H9 (cell line): Measurements from ENCODE around the gene RGS5. TPM values are rescaled to one million over a fixed set of nuclear protein-coding genes. Genes with fewer than 3 reads are reported as not detected.

ENCODE experiments used
- DNase-seq: peaks from one replicate; pipeline ENCODE4 v3.0.0-alpha.2; 2017
- H2AFZ ChIP-seq: one replicate; pipeline ENCODE4 v1.6.1; 2013; ENCODE audit warnings: mild to moderate bottlenecking, low read length, control low read depth, moderate library complexity
- H2AK5ac ChIP-seq: 2 replicates; pipeline ENCODE4 v1.6.1; 2013; ENCODE audit warnings: low read length, control low read depth, mixed read lengths; ENCODE audit not compliant: insufficient read length
- H2BK120ac ChIP-seq: one replicate; pipeline ENCODE4 v1.6.1; 2013; ENCODE audit warnings: low read depth, mild to moderate bottlenecking, low read length, control low read depth, inconsistent platforms; ENCODE audit not compliant: poor library complexity, severe bottlenecking
- H2BK12ac ChIP-seq: 2 replicates; pipeline ENCODE4 v1.6.1; 2013; ENCODE audit warnings: low read length, control low read depth, mixed read lengths, low read depth; ENCODE audit not compliant: insufficient read length
- H2BK15ac ChIP-seq: 2 replicates; pipeline ENCODE4 v1.6.1; 2013; ENCODE audit warnings: low read depth, low read length, control low read depth
- H2BK20ac ChIP-seq: one replicate; pipeline ENCODE4 v1.6.1; 2013; ENCODE audit warnings: low read depth, mild to moderate bottlenecking, low read length, control low read depth, inconsistent platforms; ENCODE audit not compliant: poor library complexity, severe bottlenecking
- H2BK5ac ChIP-seq: 2 replicates; pipeline ENCODE4 v1.6.1; 2013; ENCODE audit warnings: low read length, control low read depth, mixed read lengths; ENCODE audit not compliant: insufficient read length
- H3K14ac ChIP-seq: 2 replicates; pipeline ENCODE4 v1.6.1; 2013; ENCODE audit warnings: low read length, control low read depth; ENCODE audit not compliant: insufficient read depth
- H3K18ac ChIP-seq: 2 replicates; pipeline ENCODE4 v1.6.1; 2013; ENCODE audit warnings: low read depth, mild to moderate bottlenecking, mixed read lengths, low read length, control low read depth; ENCODE audit not compliant: insufficient read length
- H3K23ac ChIP-seq: 2 replicates; pipeline ENCODE4 v1.6.1; 2013; ENCODE audit warnings: low read length, control low read depth, mixed read lengths, low read depth; ENCODE audit not compliant: insufficient read length
- H3K23me2 ChIP-seq: 2 replicates; pipeline ENCODE4 v1.6.1; 2013; ENCODE audit warnings: low read depth, mild to moderate bottlenecking, mixed read lengths, low read length, control low read depth; ENCODE audit not compliant: insufficient read length, poor library complexity, severe bottlenecking
- H3K27ac ChIP-seq: 2 replicates; pipeline ENCODE4 v1.5.1; 2013; ENCODE audit warnings: low read length, control low read depth, mixed read lengths, low read depth; ENCODE audit not compliant: insufficient read length
- H3K27me3 ChIP-seq: 2 replicates; pipeline ENCODE4 v1.6.1; 2013; ENCODE audit warnings: low read length, control low read depth, inconsistent platforms; ENCODE audit not compliant: insufficient read depth
- H3K4ac ChIP-seq: 2 replicates; pipeline ENCODE4 v1.6.1; 2013; ENCODE audit warnings: low read depth, mild to moderate bottlenecking, control low read depth, inconsistent platforms, low read length, moderate library complexity
- H3K4me1 ChIP-seq: 2 replicates; pipeline ENCODE4 v1.6.1; 2013; ENCODE audit warnings: low read length, control low read depth, inconsistent platforms; ENCODE audit not compliant: insufficient read depth
- H3K4me2 ChIP-seq: 2 replicates; pipeline ENCODE4 v1.6.1; 2013; ENCODE audit warnings: low read length, control low read depth, mixed read lengths; ENCODE audit not compliant: insufficient read length, insufficient read depth
- H3K56ac ChIP-seq: 2 replicates; pipeline ENCODE4 v1.6.1; 2013; ENCODE audit warnings: low read depth, mild to moderate bottlenecking, mixed read lengths, low read length, control low read depth; ENCODE audit not compliant: insufficient read length
- H3K79me1 ChIP-seq: 2 replicates; pipeline ENCODE4 v1.6.1; 2013; ENCODE audit warnings: low read depth, mild to moderate bottlenecking, moderate library complexity, low read length, control low read depth, inconsistent platforms; ENCODE audit not compliant: insufficient read depth, poor library complexity, severe bottlenecking
- H3K79me2 ChIP-seq: 2 replicates; pipeline ENCODE4 v1.6.1; 2013; ENCODE audit warnings: low read length, control low read depth, inconsistent platforms; ENCODE audit not compliant: insufficient read depth
- H3K9ac ChIP-seq: 2 replicates; pipeline ENCODE4 v1.6.1; 2013; ENCODE audit warnings: low read length, control low read depth, mixed read lengths; ENCODE audit not compliant: insufficient read length; ENCODE audit errors: extremely low read depth
- H3K9me3 ChIP-seq: one replicate; pipeline ENCODE4 v1.6.1; 2013; ENCODE audit warnings: low read depth, low read length, inconsistent platforms; ENCODE audit not compliant: control insufficient read depth
- H3T11ph ChIP-seq: one replicate; pipeline ENCODE4 v1.6.1; 2013; ENCODE audit warnings: mild to moderate bottlenecking, low read length, control low read depth, inconsistent platforms
- H4K20me1 ChIP-seq: one replicate; pipeline ENCODE4 v1.6.1; 2013; ENCODE audit not compliant: control insufficient read depth, insufficient read length, insufficient read depth
- H4K5ac ChIP-seq: 2 replicates; pipeline ENCODE4 v1.6.1; 2013; ENCODE audit warnings: low read depth, mild to moderate bottlenecking, mixed read lengths, low read length, control low read depth; ENCODE audit not compliant: insufficient read length
- H4K8ac ChIP-seq: replicated peaks from 2 replicates; pipeline ENCODE4 v1.6.1; 2013; ENCODE audit warnings: low read length, control low read depth, mixed read lengths, low read depth; ENCODE audit not compliant: insufficient read length
- H4K91ac ChIP-seq: 2 replicates; pipeline ENCODE4 v1.6.1; 2013; ENCODE audit warnings: low read depth, mild to moderate bottlenecking, moderate library complexity, mixed read lengths, low read length, control low read depth; ENCODE audit not compliant: insufficient read length
- H3K27ac Mint-ChIP-seq, 3 experiments: 2 replicates in 2 of 3; 3 replicates in 1 of 3; pipeline ENCODE4 v1.8.0; 2020 to 2021; ENCODE audit warnings: mixed read lengths in 3 of 3, mild to moderate bottlenecking in 1 of 3, moderate library complexity in 1 of 3
- H3K27me3 Mint-ChIP-seq: 2 replicates; pipeline ENCODE4 v1.8.0; 2021; ENCODE audit warnings: low read depth, mild to moderate bottlenecking, moderate library complexity, mixed read lengths
- H3K36me3 Mint-ChIP-seq, 3 experiments: 2 replicates in 2 of 3; 3 replicates in 1 of 3; pipeline ENCODE4 v1.8.0; 2020 to 2021; ENCODE audit warnings: low read depth in 3 of 3, mixed read lengths in 3 of 3; ENCODE audit not compliant: insufficient read depth in 1 of 3
- H3K4me1 Mint-ChIP-seq, 2 experiments: 2 replicates each; pipeline ENCODE4 v1.8.0; 2020; ENCODE audit warnings: mixed read lengths in 2 of 2
- H3K4me3 Mint-ChIP-seq, 2 experiments: 2 replicates in 1 of 2; 3 replicates in 1 of 2; pipeline ENCODE4 v1.8.0; 2020 to 2021; ENCODE audit warnings: mild to moderate bottlenecking in 2 of 2, mixed read lengths in 2 of 2, moderate library complexity in 1 of 2
- H3K9me3 Mint-ChIP-seq, 2 experiments: 2 replicates in 1 of 2; 3 replicates in 1 of 2; pipeline ENCODE4 v1.8.0; 2020; ENCODE audit warnings: mild to moderate bottlenecking in 2 of 2, mixed read lengths in 2 of 2, moderate library complexity in 1 of 2
- CTCF ChIP-seq: fragments of 200-600 bp; sonication (generic); conservative IDR thresholded peaks from 3 replicates; pipeline ENCODE4 v1.8.0; 2021; ENCODE audit warnings: antibody characterized with exemption, mild to moderate bottlenecking
- WGBS: extraction: QIAGEN DNeasy Blood & Tissue Kit; methylation state at CpG from one replicate; pipeline ENCODE4 v1.1.7; 2013; ENCODE audit warnings: missing lambda C conversion rate, low lambda C conversion rate, mixed read lengths; ENCODE audit not compliant: insufficient read length; ENCODE audit errors: extremely low coverage; 5-methylcytosine and 5-hydroxymethylcytosine counted together
- total RNA-seq: library from RNA; stranded (reverse); gene quantifications from 2 replicates; pipeline ENCODE4 v1.2.1, GENCODE V29; 2021

Gene RGS5
- total RNA-seq, 1 experiment from 2014 or later, result 30.1 TPM

- Histone ChIP-seq H3K9me3 (no peaks in the 10 kb centered on the region), H3K4ac (no peak overlapping the region), H3K18ac (no peak overlapping the region), H4K20me1 (no peaks in the 10 kb centered on the region), H2BK5ac (no peak overlapping the region), H4K5ac (no peak overlapping the region), H2BK15ac (no peak overlapping the region), H3K23me2 (no peaks in the 10 kb centered on the region), H3K27me3 (no peaks in the 10 kb centered on the region), H3K56ac (no peak overlapping the region), H3K4me1 (no peaks in the 10 kb centered on the region; the same call in 1 of the 2 replicates), H3K14ac (no peak overlapping the region), H3K79me1 (no peaks in the 10 kb centered on the region), H2BK120ac (no peak overlapping the region), H3K23ac (no peak overlapping the region), H2AFZ (no peak overlapping the region), H4K91ac (no peak overlapping the region), H3K27ac (no peak overlapping the region), H2BK20ac (no peak overlapping the region), H3K79me2 (no peaks in the 10 kb centered on the region), H3T11ph (no peak overlapping the region), H2BK12ac (no peak overlapping the region), H3K9ac (no peak overlapping the region), H2AK5ac (no peak overlapping the region), H3K4me2 (no peak overlapping the region), H4K8ac (no peak overlapping the region)
- no CpG with 5 or more reads among the region's 4 CpGs for WGBS
- H3K9me3 Mint-ChIP-seq, result peaks cover 2% of the 10 kb centered on the region in 2 experiments; a peak in 4 of 5 replicates
- no peaks in the 10 kb centered on the region for H3K27me3 Mint-ChIP-seq
- no peak overlapping the region for H3K27ac Mint-ChIP-seq
- TF ChIP-seq CTCF, result no peak
- H3K4me3 Mint-ChIP-seq, result no peak overlapping the region
- DNase-seq, result no peak
- H3K4me1 Mint-ChIP-seq, result peaks cover 17 to 23% of the 10 kb centered on the region in 2 experiments
- peaks cover 1 to 7% (median 6%) of the 10 kb centered on the region in 3 experiments; a peak in 6 of 7 replicates for H3K36me3 Mint-ChIP-seq
Measured at GRCh38 chr1:163163881-163164582, 38.7 kb downstream of the RGS5 start.
